Stomach (tissue), 4 donors: ENCODE measurements around the gene USP46.

Experiments used
- POLR2A ChIP-seq, 4 donors: fragments of 450-650 bp; IDR thresholded peaks; one replicate each; pipeline ENCODE4 v1.6.1; 2016; ENCODE audit warnings: antibody characterized with exemption in 4 of 4, control low read depth in 2 of 4, mild to moderate bottlenecking in 1 of 4, moderate library complexity in 1 of 4
- POLR2AphosphoS5 ChIP-seq, 3 donors: sonication (generic); formaldehyde crosslinking; IDR thresholded peaks; one replicate each; pipeline ENCODE4 v1.6.1; 2016; ENCODE audit warnings: antibody characterized with exemption in 3 of 3

GRCh38 chr4:52657618-52658501, 1.2 kb downstream of the USP46 start:
- TF ChIP-seq POLR2AphosphoS5 (IDR thresholded peaks at IDR 0.05): no peak
- TF ChIP-seq POLR2A (IDR thresholded peaks at IDR 0.05): no peak
